ENCODE measurements around the gene SBF2. TPM values are rescaled to one million over a fixed set of nuclear protein-coding genes. Genes with fewer than 3 reads are reported as not detected.
"Not testable (repeated sequence)": the region's sequence is repeated elsewhere in the genome, so short reads cannot be mapped to it uniquely, and the experiment has no call there.

SBF2 gene
- total RNA-seq, 4 donors from 2014 or later: 52.8 to 87.9 (median 62.4) TPM

DNA sequence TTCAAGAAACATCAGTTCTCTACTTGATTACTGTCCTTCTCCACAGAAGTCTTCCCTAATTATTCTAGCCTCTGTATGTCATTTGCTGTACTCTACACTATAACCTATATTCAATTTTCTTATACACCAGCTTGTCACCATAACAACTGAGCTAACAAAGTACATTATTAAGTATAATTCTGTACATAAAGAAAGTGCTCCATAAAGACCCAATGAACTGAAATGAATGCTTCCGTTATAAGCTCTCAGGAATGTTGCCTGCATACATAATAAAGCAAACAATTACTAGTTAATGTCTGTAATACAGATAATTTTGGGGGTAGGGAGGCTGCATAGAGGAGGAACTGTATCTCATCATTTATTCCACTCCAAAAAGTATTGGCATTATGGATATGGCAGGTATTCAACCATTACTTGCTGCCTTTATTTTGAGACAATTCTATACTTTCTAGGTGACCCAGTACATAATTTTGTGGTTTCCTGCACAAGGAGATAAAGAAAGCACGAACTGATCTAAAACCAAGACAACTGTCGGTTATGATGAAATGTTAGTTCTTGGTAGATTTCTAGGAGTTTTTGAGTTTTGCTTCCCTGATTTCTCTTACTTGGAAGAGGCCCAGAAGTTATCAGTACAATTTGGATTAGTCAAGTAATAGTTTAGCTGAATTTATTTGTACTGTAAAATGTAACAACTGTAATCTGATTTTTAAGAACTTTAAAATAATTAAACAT, 202.5 kb downstream of the SBF2 start:
- Histone ChIP-seq H3K27ac (no peak overlapping the region), H3K27me3 (no peaks in the 10 kb centered on the region), H3K4me3 (no peak overlapping the region), H3K36me3 (no peaks in the 10 kb centered on the region), H3K4me1 (peaks cover 0 to 20% (median 5%) of the 10 kb centered on the region in 3 donors), H3K9me3 (no peaks in the 10 kb centered on the region)
- 68 to 71% methylated on average over 3 of the region's 3 CpGs for WGBS, 2 donors (ENCODE audit: low coverage in 1 of 2)
- TF ChIP-seq, protein P1, sequence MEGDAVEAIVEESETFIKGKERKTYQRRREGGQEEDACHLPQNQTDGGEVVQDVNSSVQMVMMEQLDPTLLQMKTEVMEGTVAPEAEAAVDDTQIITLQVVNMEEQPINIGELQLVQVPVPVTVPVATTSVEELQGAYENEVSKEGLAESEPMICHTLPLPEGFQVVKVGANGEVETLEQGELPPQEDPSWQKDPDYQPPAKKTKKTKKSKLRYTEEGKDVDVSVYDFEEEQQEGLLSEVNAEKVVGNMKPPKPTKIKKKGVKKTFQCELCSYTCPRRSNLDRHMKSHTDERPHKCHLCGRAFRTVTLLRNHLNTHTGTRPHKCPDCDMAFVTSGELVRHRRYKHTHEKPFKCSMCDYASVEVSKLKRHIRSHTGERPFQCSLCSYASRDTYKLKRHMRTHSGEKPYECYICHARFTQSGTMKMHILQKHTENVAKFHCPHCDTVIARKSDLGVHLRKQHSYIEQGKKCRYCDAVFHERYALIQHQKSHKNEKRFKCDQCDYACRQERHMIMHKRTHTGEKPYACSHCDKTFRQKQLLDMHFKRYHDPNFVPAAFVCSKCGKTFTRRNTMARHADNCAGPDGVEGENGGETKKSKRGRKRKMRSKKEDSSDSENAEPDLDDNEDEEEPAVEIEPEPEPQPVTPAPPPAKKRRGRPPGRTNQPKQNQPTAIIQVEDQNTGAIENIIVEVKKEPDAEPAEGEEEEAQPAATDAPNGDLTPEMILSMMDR (IDR thresholded peaks at IDR 0.05): no peak
- TF ChIP-seq EP300 (IDR thresholded peaks at IDR 0.05) (no peak), POLR2A (IDR thresholded peaks at IDR 0.05) (no peak), POLR2AphosphoS5 (IDR thresholded peaks at IDR 0.05) (no peak)
- ATAC-seq: no peak

GRCh38 chr11:10087923-10088225, 206.1 kb downstream of the SBF2 start:
- Histone ChIP-seq H3K4me1 (peaks cover 0 to 20% (median 5%) of the 10 kb centered on the region in 3 donors), H3K9me3 (peaks cover 0 to 14% (median 0%) of the 10 kb centered on the region in 3 donors)
- H3K36me3 ChIP-seq, H3K27ac ChIP-seq, H3K27me3 ChIP-seq, H3K4me3 ChIP-seq, ATAC-seq: not testable (repeated sequence)
- WGBS, 2 donors (ENCODE audit: low coverage in 1 of 2): 67 to 74% methylated on average over 1 to 4 of the region's 4 CpGs

GRCh38 chr11:10087186-10087922, 206.7 kb downstream of the SBF2 start:
- Histone ChIP-seq H3K4me3 (no peak overlapping the region), H3K27ac (no peak overlapping the region), H3K27me3 (no peaks in the 10 kb centered on the region), H3K9me3 (peaks cover 0 to 17% (median 0%) of the 10 kb centered on the region in 3 donors), H3K4me1 (peaks cover 0 to 20% (median 5%) of the 10 kb centered on the region in 3 donors), H3K36me3 (peaks cover 0 to 3% of the 10 kb centered on the region in 2 donors)
- TF ChIP-seq EP300 (IDR thresholded peaks at IDR 0.05) (no peak), POLR2AphosphoS5 (IDR thresholded peaks at IDR 0.05) (no peak)
- TF ChIP-seq, protein P1 (IDR thresholded peaks at IDR 0.05): no peak
- WGBS, 2 donors (ENCODE audit: low coverage in 1 of 2): 36 to 80% methylated on average over 1 of the region's 1 CpG
- ATAC-seq: no peak

- H3K9me3 ChIP-seq: peaks cover 0 to 59% (median 0%) of the 10 kb centered on the region in 3 donors
These were observed 213.9 kb downstream of the SBF2 start for GRCh38 chr11:10080138-10080537.

GRCh38 chr11:10076458-10077141, 217.4 kb downstream of the SBF2 start:
- ATAC-seq: peak; percentile 41
- Histone ChIP-seq H3K36me3 (no peaks in the 10 kb centered on the region), H3K4me1 (peaks cover 0 to 21% (median 0%) of the 10 kb centered on the region in 3 donors), H3K27me3 (no peaks in the 10 kb centered on the region), H3K4me3 (no peak overlapping the region), H3K9me3 (peaks cover 0 to 36% (median 0%) of the 10 kb centered on the region in 3 donors), H3K27ac (peak overlapping the region in 2 of 4 donors; percentile 3 to 6)
- TF ChIP-seq POLR2AphosphoS5 (IDR thresholded peaks at IDR 0.05) (peak; percentile 49), POLR2A (IDR thresholded peaks at IDR 0.05) (no peak), EP300 (IDR thresholded peaks at IDR 0.05) (no peak)
- TF ChIP-seq, protein P1 (IDR thresholded peaks at IDR 0.05): peak in 1 of 4 experiments; percentile 45
- WGBS, 2 donors (ENCODE audit: low coverage in 1 of 2): 20 to 34% methylated on average over 2 to 4 of the region's 6 CpGs

More at GRCh38 chr11:10080138-10080537, 213.9 kb downstream of the SBF2 start:
- Histone ChIP-seq H3K27ac (no peak overlapping the region), H3K27me3 (no peaks in the 10 kb centered on the region), H3K4me1 (peaks cover 0 to 18% (median 0%) of the 10 kb centered on the region in 3 donors), H3K36me3 (peaks cover 0 to 3% of the 10 kb centered on the region in 2 donors), H3K4me3 (no peak overlapping the region)
- ATAC-seq: no peak
- 91 to 98% methylated on average over 1 to 4 of the region's 4 CpGs for whole genome bisulfite sequencing, 2 donors (ENCODE audit: low coverage in 1 of 2)
- TF ChIP-seq EP300 (IDR thresholded peaks at IDR 0.05) (no peak), POLR2A (IDR thresholded peaks at IDR 0.05) (no peak), POLR2AphosphoS5 (IDR thresholded peaks at IDR 0.05) (no peak)
- TF ChIP-seq, protein P1 (IDR thresholded peaks at IDR 0.05): no peak

All from gastroesophageal sphincter (tissue), 4 donors.